IPS-NIHi7 (cell line): Measurements from ENCODE around the gene CACNA2D4.

Source experiments
- DNase-seq: peaks from one replicate; pipeline ENCODE4 v3.0.0; 2012; ENCODE audit warnings: mixed read lengths; ENCODE audit errors: extremely low spot score

CACNA2D4 gene

GRCh38 chr12:1778911-1779310, 139.5 kb downstream of the CACNA2D4 start:
- no peak for DNase-seq

DNA sequence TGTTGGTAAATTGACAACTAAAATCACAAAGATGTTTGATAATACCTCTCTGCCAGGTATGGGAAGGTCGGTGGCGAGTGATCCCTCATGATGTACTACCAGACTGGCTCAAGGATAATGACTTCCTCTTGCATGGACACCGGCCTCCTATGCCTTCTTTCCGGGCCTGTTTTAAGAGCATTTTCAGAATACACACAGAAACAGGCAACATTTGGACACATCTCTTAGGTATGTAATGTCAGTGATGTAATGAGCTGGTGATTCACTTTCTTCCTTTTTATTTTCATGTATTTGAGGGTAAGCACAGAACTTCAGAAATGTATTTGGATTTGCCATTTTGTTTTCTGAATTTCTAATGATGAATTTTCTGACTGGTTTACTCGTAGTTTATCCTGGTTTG, 140.7 kb downstream of the CACNA2D4 start:
- DNase-seq: no peak

DNA sequence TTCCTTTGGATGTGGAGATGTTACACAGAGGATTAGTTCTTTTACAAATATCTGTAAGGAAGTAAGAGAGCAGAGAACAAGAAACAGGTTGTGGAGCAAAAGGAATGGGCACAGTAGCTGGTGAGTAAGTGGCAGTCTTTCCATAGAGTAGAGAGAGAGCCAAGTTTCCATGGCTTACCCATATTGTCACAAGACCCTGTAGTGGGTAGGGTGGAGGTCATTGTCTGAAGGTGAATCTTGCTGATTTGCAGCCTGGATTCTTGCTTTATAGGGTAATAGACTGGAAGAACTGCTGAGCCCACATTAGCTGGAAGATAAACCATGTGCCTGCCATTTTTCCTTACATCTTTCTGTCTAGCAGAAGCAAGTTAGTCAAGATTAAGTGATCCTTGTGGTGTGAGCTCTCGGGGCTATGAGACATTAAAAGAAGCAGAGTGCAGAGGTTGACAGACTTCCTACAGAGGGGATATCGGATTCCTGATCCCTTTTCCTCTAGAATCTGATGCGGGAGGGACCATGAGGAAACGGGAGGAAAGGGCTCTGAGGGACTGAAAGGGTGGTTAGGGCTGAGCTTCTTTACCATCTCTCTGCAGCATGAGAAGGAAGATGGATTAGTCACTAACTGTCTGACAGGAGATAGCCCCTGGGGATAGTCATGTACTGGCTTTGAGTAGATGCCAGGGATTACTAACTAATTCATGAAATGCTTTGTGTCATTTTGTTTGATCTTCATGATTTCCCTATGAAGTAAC, 142.1 kb downstream of the CACNA2D4 start:
- peak; percentile 47 for DNase-seq

DNA sequence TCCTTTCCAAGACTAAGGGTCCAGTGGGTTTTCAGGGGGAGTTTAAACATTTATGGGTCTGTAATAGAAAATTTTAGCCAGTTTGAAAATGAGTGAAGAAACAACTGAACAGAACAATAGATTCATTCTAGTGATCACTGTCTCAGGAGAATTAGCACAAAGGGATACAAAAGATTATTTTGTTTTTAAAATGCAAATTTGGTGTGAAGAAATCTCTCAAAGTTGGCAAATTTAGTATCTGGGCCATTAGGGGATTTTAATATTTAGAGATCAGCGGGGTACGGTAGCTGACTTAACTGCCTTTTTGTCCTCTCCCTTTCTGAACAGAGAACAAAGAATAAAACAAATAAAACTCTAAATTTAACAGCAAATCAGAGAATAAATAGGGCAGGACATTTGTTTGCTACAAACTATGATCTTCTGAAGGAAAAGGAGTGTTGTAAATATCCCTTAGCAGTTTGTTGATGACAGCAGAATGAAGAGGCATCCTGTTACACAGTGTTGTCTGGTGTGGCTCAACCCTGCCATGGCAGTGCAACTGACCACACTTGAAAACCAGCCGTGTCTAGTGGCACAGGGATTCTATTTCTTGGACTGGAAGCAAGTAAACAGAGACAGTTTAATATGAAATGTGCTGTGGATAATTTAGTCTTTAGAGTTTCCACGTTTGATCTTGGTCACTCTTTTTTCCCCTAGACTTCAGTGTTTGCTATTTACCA, 144.4 kb downstream of the CACNA2D4 start:
- no peak for DNase-seq

DNA sequence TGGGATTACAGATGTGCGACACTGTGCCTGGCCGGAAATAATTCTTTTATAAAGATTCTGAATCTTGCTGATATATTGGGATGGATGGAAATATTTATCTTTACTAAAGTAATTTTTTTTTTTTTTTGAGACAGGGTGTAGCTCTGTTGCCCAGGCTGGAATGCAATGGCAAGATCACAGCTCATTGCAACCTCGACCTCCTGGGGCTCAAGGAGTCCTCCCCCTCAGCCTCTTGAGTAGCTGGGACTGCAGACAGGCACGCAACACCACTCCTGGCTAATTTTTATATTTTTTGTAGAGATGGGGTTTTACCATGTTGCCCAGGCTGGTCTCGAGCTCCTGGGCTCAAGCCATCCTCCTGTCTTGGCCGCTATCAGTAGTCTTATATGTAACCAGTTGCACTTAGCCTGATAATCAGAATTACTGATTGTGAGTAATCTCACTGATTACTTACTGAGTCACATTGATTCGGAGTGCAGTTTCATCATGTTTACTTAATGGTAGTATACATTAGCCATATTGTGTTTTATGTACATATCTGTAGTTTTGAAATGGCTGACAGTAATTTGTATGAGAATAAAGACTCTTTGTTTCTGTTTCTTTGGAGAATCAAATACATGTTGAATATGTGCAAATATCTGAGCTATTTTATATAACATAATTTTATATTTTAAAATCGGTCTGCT, 148.5 kb downstream of the CACNA2D4 start:
- DNase-seq: no peak

DNA sequence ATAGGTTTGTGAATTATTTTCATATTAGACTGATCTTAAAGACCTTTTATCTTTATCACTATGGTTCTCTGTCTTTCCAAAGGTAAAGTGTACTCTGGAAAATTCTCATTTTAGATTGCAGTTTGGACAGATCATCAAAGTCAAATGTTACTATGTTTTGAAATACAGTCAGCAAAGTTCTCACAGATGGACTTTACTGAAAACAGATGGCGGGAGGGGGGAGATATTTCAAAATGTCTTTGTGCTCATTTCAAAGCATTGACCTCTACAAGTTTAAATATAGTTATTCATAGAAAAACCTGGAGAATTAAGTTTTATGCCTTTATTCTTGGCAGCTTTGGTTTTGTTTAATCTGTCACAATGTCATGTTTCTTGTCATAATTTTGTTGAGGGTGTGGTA, 149.8 kb downstream of the CACNA2D4 start:
- no peak for DNase-seq

DNA sequence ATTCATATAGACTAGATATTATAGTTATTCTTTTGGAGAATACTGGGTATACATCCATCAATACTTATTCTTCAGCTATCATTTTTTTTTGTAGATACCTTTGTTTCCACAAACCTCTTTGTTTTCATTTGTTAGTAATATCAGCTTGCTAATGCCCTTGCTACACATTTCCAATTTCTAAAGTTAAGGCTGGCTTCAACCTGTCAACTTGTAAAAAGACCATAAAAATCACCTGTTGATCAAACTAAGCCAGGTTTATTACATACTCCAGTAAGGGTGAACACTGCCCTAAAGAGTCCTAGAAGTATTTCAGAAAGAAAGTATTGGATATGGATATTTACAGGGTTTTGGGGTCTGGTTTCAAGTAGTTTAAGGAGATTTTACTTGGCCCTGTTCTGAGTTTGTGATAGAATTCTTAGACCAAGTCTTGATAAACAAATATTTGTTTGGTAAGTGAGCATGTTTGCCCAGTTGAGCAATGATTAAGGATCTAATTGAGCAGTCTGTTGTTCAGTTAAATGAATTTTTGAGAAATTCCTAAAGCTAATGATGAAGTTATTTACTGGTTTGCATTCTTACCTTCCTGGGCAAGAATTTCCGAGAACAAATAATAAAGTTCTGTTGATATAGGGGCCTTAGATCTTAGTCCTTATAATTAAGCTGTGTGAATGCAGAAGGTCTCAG, 150.9 kb downstream of the CACNA2D4 start:
- no peak for DNase-seq

DNA sequence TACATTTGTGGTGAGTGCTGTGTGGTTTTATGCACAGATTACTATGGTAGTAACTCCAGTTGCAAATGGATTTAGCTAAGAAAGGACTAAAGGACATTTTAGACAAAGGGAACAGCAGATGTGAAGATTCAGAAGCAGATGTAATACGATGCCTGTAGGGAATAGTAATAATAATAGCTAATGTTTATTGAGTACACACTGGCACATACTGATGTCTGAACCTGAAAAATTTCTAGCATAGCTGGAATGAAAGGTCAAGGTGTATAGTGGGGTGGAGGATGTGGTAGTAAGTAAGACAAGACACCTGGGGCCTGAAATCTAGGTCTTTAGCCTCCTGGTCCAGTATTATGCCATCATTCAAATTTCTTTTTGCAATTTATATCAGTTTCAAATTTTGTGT, 152.3 kb downstream of the CACNA2D4 start:
- no peak for DNase-seq

DNA sequence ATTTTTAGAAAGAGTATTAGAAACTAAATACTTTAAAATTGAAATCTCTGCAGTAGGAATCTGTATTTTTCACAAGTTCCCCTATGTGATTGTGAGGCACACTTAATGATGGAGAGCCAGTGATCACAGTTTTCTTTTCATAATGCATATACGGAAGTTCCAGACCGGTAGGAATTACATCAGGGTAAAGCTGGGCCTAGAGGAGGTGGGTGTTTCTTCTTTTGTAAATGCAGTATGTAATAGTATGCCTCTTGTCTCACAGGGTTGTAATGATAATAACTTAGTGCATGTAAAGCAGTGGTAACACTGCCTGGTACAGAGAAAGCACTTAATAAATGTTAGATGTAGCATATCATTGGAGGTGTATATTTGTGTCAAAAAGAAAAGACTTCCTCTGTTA, 155.3 kb downstream of the CACNA2D4 start:
- DNase-seq: no peak

DNA sequence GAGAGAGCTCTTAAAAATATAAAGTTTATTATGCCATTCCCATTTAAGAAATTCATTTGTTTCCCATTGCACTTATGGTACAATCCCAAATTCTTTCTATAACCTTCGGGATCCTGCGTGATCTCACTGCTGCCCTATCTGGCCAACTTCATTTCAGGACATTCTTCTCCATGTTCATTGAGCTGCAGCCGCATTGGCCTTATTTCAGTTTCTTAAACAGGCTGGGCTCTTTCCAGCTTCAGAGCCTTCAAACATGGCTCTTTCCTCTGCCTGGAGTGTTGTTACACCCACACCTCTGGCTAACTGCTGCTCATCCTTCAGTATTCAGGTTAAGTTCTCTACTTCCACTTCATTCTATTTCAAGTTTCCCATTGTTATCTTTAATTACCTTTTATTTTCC, 156.6 kb downstream of the CACNA2D4 start:
- no peak for DNase-seq

GRCh38 chr12:1760566-1761382, 157.7 kb downstream of the CACNA2D4 start:
- DNase-seq: no peak

DNA sequence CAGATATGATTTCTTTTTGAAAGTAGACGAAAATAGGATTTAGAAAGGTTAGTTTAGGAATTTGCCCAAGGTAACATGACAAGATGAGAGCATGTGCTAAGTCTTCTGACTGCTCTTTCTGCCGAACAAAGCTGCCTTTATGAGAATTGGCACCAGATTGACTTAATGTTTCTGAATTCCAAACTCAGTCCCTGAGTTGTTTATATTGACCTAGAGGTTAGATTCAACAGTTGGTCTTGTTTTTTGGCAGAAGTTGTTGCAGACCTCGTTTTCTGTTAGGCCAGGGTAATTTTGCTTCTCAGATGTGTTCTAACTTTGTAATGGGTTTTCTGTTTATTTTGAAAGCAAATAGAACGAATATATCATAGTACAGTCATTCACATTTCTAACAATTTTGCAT, 159.6 kb downstream of the CACNA2D4 start:
- DNase-seq: no peak

DNA sequence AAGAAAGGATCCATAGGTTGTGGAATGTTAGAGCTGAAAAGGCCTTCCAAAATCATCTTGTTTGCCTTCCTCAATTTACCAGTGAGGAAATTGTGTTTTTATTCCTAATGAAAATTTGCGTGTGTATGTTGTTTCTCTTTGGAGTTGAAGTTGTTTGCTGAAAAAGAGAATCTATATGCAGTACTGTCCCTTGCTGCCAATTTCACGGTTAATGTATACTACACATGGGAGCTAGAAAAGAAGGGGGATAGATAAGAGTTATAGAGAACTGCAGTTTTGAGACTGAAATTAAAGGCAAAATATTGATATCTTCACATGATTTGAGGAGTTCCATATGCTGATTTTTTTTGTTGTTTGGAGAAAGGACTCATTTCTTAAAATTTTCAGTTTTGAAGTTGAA, 160.1 kb downstream of the CACNA2D4 start:
- DNase-seq: no peak

- no peak for DNase-seq
These were observed 168.2 kb downstream of the CACNA2D4 start for GRCh38 chr12:1750300-1750699.

- DNase-seq: no peak
These were observed 169.4 kb downstream of the CACNA2D4 start for GRCh38 chr12:1749019-1749418.

DNA sequence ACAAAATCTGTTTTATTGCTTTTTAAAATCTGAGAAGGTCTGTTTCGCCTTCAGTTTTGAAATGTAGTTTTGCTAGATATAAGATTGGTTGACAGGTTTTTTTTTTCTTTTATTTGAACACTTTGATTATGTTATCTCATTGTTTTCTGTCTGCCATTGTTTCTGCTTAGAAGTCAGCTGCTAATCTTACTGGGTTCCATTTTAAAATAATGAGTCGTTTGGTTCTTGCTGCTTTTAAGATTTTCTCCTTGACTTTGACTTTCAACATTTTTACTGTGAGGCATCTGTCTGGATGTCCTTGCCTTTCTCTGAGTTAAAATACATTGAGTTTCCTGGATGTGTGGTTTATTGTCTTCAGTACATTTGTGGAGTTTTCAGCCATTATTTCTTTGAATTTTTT, 170.8 kb downstream of the CACNA2D4 start:
- DNase-seq: no peak

GRCh38 chr12:1744932-1745331, 173.5 kb downstream of the CACNA2D4 start:
- peak; percentile 41 for DNase-seq
